Right lung (tissue), 10 donors: Measurements from ENCODE around the gene PARD6A. TPM values are rescaled to one million over a fixed set of nuclear protein-coding genes. Genes with fewer than 3 reads are reported as not detected.
A peak's percentile ranks its signal among the peaks of the same experiment; 100 is the strongest.

Experiments
- DNase-seq, 2 donors: peaks; one replicate each; pipeline ENCODE4 v3.0.0-alpha.2; 2013
- long read RNA-seq, 8 donors: transcript quantifications; one replicate each; lab custom pipeline, GENCODE V29; 2026
- polyA plus RNA-seq, 5 donors: library from polyadenylated mRNA; unstranded; fragments of 120-200 nt; gene quantifications; one replicate each; pipeline versions ENCODE4 v1.2.1 to v1.2.3, GENCODE V29; 2013; ENCODE audit warnings: inconsistent platforms in 1 of 5, low replicate concordance in 1 of 5; ENCODE audit not compliant: insufficient read length in 5 of 5, insufficient read depth in 1 of 5

Gene PARD6A
- polyA plus RNA-seq, result 1 to 10 TPM; 1.2 to 2.7 (median 1.5) TPM
- long read RNA-seq, donor 1, partial matches to known transcripts, result 0 of 3 reads
- long read RNA-seq, donor 1, other reads (novel, unspliced or antisense), result 0 of 3 reads
- long read RNA-seq, donor 2, partial matches to known transcripts, result 0 of 3 reads
- long read RNA-seq, donor 2, other reads (novel, unspliced or antisense), result 0 of 3 reads
- long read RNA-seq, donor 3, partial matches to known transcripts, result 0 of 1 reads
- long read RNA-seq, donor 3, other reads (novel, unspliced or antisense), result 0 of 1 reads
- long read RNA-seq, donor 4, partial matches to known transcripts, result 0 of 2 reads
- long read RNA-seq, donor 4, other reads (novel, unspliced or antisense), result 0 of 2 reads
- long read RNA-seq, donor 5, partial matches to known transcripts, result 0 of 3 reads
- long read RNA-seq, donor 5, other reads (novel, unspliced or antisense), result 0 of 3 reads
- long read RNA-seq, donor 6, partial matches to known transcripts, result 0 of 2 reads
- long read RNA-seq, donor 6, other reads (novel, unspliced or antisense), result 0 of 2 reads
- long read RNA-seq, donor 7, partial matches to known transcripts, result 0 of 2 reads
- long read RNA-seq, donor 7, other reads (novel, unspliced or antisense), result 0 of 2 reads
- long read RNA-seq, donor 8, result 0 reads

GRCh38 chr16:67660564-67661028 is at the start of gene PARD6A:
Gene PARD6A, plus strand, starts transcription at chr16:67660960. Its CDS starts 79 bp downstream, at chr16:67661039.
- DNase-seq, result peak; percentile 93 to 94

GRCh38 chr16:67613808-67614207 is 47.0 kb upstream of the PARD6A start:
- DNase-seq, result no peak

- no peak for DNase-seq
Measured at GRCh38 chr16:67628216-67628615, 32.5 kb upstream of the PARD6A start.

GRCh38 chr16:67632415-67633172 is 28.2 kb upstream of the PARD6A start:
- DNase-seq, result peak; percentile 31 to 42

- no peak for DNase-seq
Measured at GRCh38 chr16:67636713-67637112, 24.0 kb upstream of the PARD6A start.

- DNase-seq, result no peak
Measured at GRCh38 chr16:67637625-67638024, 23.1 kb upstream of the PARD6A start.

- no peak for DNase-seq
Measured at GRCh38 chr16:67641779-67642708, 18.7 kb upstream of the PARD6A start.

- DNase-seq, result no peak
Measured at GRCh38 chr16:67644038-67644437, 16.7 kb upstream of the PARD6A start.

- no peak for DNase-seq
Measured at GRCh38 chr16:67645397-67646121, 15.2 kb upstream of the PARD6A start.

- no peak for DNase-seq
Measured at GRCh38 chr16:67647111-67647651, 13.6 kb upstream of the PARD6A start.

GRCh38 chr16:67647681-67648080 is 13.1 kb upstream of the PARD6A start:
- no peak for DNase-seq

- no peak for DNase-seq
Measured at GRCh38 chr16:67648088-67648763, 12.5 kb upstream of the PARD6A start.

GRCh38 chr16:67648764-67649407 is 11.9 kb upstream of the PARD6A start:
- no peak for DNase-seq

- DNase-seq, result no peak
Measured at GRCh38 chr16:67649494-67649931, 11.2 kb upstream of the PARD6A start.

- DNase-seq, result no peak
Measured at GRCh38 chr16:67650023-67650422, 10.7 kb upstream of the PARD6A start.

- no peak for DNase-seq
Measured at GRCh38 chr16:67651039-67651438, 9.7 kb upstream of the PARD6A start.

GRCh38 chr16:67651847-67652246 is 8.9 kb upstream of the PARD6A start:
- DNase-seq, result no peak

GRCh38 chr16:67652578-67653127 is 8.1 kb upstream of the PARD6A start:
- DNase-seq, result no peak
